MCF 10A (cell line): ENCODE results near the gene CPNE4. TPM values are rescaled to one million over a fixed set of nuclear protein-coding genes. Genes with fewer than 3 reads are reported as not detected.

Source experiments
- BruUV-seq: library from RNA; stranded (reverse); fragments of 400-500 nt; replicated peaks from 2 replicates; lab custom pipeline; 2021; lab: Mats Ljungman, UMichigan
- CTCF ChIA-PET: fragments of 300-600 bp; sonication (Branson Sonifier 250); formaldehyde crosslinking; extraction: SDS; loops from one replicate; lab custom pipeline; 2021; ENCODE audit warnings: antibody characterized with exemption, inconsistent platforms; lab: Yijun Ruan, JAX
- POLR2A ChIA-PET: fragments of 300-600, 350-650 bp; sonication (Branson Sonifier 250); formaldehyde crosslinking; extraction: SDS; loops from one replicate; lab custom pipeline; 2020; ENCODE audit warnings: antibody characterized with exemption, inconsistent platforms; lab: Yijun Ruan, JAX
- DNase-seq: peaks from one replicate; pipeline ENCODE4 v3.0.0-alpha.2; 2018; ENCODE audit not compliant: unreplicated experiment
- H3K27ac Mint-ChIP-seq: one replicate; pipeline ENCODE4 v1.8.0; 2022; ENCODE audit warnings: mild to moderate bottlenecking, low read depth, mixed read lengths; ENCODE audit not compliant: unreplicated experiment
- H3K27me3 Mint-ChIP-seq: one replicate; pipeline ENCODE4 v1.8.0; 2022; ENCODE audit warnings: mixed read lengths; ENCODE audit not compliant: insufficient read depth, unreplicated experiment
- H3K36me3 Mint-ChIP-seq: one replicate; pipeline ENCODE4 v1.8.0; 2022; ENCODE audit warnings: mild to moderate bottlenecking, moderate library complexity, mixed read lengths; ENCODE audit not compliant: insufficient read depth, unreplicated experiment
- H3K4me1 Mint-ChIP-seq: one replicate; pipeline ENCODE4 v1.8.0; 2022; ENCODE audit warnings: mixed read lengths; ENCODE audit not compliant: insufficient read depth, unreplicated experiment
- H3K4me3 Mint-ChIP-seq: one replicate; pipeline ENCODE4 v1.8.0; 2022; ENCODE audit warnings: mild to moderate bottlenecking, moderate library complexity, mixed read lengths; ENCODE audit not compliant: unreplicated experiment
- H3K9me3 Mint-ChIP-seq: one replicate; pipeline ENCODE4 v1.8.0; 2022; ENCODE audit warnings: mixed read lengths; ENCODE audit not compliant: unreplicated experiment
- intact Hi-C: fragments of 100-400 bp; cut with micrococcal nuclease; formaldehyde crosslinking; loops from 2 replicates; pipeline ENCODE4 v1.14.1; 2022
- total RNA-seq: library from RNA; stranded (reverse); gene quantifications from 2 replicates; pipeline ENCODE4 v1.2.3, GENCODE V29; 2022
- TF ChIP-seq, protein P1 (sequence below): fragments of 200-600 bp; IDR thresholded peaks from one replicate; pipeline ENCODE4 v1.8.0; 2022; ENCODE audit warnings: antibody characterized with exemption, mild to moderate bottlenecking; ENCODE audit not compliant: unreplicated experiment

Gene CPNE4
- total RNA-seq, 1 experiment from 2014 or later, result not detected

DNA sequence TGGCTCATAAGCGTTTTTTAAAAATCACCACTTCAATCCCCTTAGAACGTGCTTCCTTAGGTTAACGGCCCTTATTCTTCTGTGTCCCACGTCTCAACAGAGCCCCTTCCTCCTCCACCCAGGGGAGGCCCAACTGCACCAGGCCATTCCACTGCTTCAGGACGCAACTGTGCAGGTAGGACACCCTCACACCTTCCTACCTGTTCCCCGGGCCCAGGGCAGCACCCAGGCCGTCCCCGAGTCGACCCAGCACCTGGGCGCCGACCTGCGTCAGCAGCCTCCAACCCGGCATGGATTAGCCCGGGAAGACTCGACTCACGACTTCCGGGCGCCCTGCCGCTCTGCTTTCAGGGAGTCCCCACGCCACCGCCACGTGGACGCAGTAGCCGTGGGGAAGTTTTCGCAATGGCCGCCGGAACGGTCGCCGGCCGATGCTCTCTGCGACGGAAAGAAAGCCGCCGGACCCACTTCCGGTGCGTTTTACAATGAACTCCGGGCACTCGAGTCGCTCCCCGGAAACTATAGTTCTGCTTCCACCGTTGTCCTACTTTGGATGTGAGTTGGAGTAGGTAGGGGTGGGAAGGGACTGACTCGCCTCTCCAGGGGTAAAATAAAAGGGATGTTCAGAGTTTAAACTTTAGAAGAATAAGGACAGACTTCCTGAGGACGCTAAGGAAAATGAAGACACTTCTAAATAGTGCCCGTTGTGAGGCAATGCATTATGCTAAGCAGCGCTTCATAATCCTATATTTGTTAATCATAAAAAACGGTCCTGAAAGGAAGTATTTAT lies 532.1 kb downstream of the CPNE4 start, which contains the start of gene MRPL3:
TSS of gene MRPL3 (minus strand) at position 442 of the 790 bp plus-strand sequence. CDS start at position 292, 150 bp downstream.
- ChIA-PET CTCF (interaction anchor here (0.8 to 1.0 kb wide), 2 partner anchors 470 to 527 kb away, joined by 3 read pairs; no protein-coding TSS in a partner anchor), POLR2A (interaction anchor here (0.6 to 0.8 kb wide), 3 partner anchors 13 to 37 kb away, joined by 3 to 6 read pairs (median 3); no protein-coding TSS in a partner anchor)
- Mint-ChIP-seq H3K4me3 (peak within 1 kb of the TSS; percentile 95), H3K4me1 (peaks cover 21% of the 10 kb centered on the region), H3K27ac (peak within 1 kb of the TSS; percentile 91), H3K9me3 (no peaks in the 10 kb centered on the region), H3K36me3 (peaks cover 36% of the 10 kb centered on the region), H3K27me3 (no peaks in the 10 kb centered on the region)
- TF ChIP-seq, protein P1, sequence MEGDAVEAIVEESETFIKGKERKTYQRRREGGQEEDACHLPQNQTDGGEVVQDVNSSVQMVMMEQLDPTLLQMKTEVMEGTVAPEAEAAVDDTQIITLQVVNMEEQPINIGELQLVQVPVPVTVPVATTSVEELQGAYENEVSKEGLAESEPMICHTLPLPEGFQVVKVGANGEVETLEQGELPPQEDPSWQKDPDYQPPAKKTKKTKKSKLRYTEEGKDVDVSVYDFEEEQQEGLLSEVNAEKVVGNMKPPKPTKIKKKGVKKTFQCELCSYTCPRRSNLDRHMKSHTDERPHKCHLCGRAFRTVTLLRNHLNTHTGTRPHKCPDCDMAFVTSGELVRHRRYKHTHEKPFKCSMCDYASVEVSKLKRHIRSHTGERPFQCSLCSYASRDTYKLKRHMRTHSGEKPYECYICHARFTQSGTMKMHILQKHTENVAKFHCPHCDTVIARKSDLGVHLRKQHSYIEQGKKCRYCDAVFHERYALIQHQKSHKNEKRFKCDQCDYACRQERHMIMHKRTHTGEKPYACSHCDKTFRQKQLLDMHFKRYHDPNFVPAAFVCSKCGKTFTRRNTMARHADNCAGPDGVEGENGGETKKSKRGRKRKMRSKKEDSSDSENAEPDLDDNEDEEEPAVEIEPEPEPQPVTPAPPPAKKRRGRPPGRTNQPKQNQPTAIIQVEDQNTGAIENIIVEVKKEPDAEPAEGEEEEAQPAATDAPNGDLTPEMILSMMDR, result no peak
- TSS peak; percentile 39 for BruUV-seq
- peak; percentile 86 for DNase-seq
- intact Hi-C loops, result loop anchor here (2.0 to 5.0 kb wide), 2 partner anchors 120 to 476 kb away; partner anchors contain the start of genes ASTE1, NEK11 and NUDT16

GRCh38 chr3:131501949-131502348 lies 532.9 kb downstream of the CPNE4 start:
- BruUV-seq, result no TSS peak
- Mint-ChIP-seq H3K4me3 (peak overlapping the region; percentile 95), H3K9me3 (no peaks in the 10 kb centered on the region), H3K27me3 (no peaks in the 10 kb centered on the region), H3K27ac (peak overlapping the region; percentile 91), H3K36me3 (peaks cover 43% of the 10 kb centered on the region), H3K4me1 (peaks cover 21% of the 10 kb centered on the region)
- ChIA-PET CTCF (no interaction called here), POLR2A (interaction anchor here (0.6 to 2.0 kb wide), 6 partner anchors 9 to 475 kb away, joined by 3 to 11 read pairs (median 6); partner anchors contain the start of genes ASTE1, NEK11 and NUDT16)
- TF ChIP-seq, protein P1, result no peak
- DNase-seq, result peak; percentile 18
- intact Hi-C loops, result loop anchor here (2.0 to 5.0 kb wide), 2 partner anchors 120 to 475 kb away; partner anchors contain the start of genes ASTE1, NEK11 and NUDT16

GRCh38 chr3:131494706-131495105 lies 540.1 kb downstream of the CPNE4 start:
- DNase-seq, result no peak
- BruUV-seq, result no TSS peak
- TF ChIP-seq, protein P1, result no peak
- no peak overlapping the region for H3K27ac Mint-ChIP-seq
- H3K4me3 Mint-ChIP-seq, result no peak overlapping the region
- H3K9me3 Mint-ChIP-seq, result no peaks in the 10 kb centered on the region
- peaks cover 70% of the 10 kb centered on the region for H3K36me3 Mint-ChIP-seq
- CTCF ChIA-PET, result no interaction called here
- intact Hi-C loops, result no loop called here
- H3K4me1 Mint-ChIP-seq, result peaks cover 17% of the 10 kb centered on the region
- no peaks in the 10 kb centered on the region for H3K27me3 Mint-ChIP-seq
- POLR2A ChIA-PET, result no interaction called here

DNA sequence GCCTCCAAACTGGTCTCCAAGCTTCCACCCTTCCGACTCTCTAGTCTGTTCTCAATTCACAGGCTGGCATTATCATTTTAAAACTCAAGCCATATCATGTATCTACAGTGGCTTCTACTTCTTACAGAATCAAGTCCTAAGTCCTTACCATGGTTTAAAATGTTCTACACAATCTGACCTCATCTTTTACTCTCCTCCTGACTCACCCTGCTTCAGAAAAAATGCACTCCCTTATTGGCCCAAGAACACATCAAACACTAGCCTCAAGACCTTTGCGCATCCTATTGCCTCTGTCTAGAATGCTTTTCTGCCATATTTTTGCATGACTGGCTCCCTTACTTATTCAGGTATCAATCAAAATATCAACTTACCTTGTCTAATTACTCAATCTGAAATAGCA lies 543.0 kb downstream of the CPNE4 start:
- DNase-seq, result no peak
- TF ChIP-seq, protein P1, result no peak
- BruUV-seq, result no TSS peak
- no peak overlapping the region for H3K27ac Mint-ChIP-seq
- no peak overlapping the region for H3K4me3 Mint-ChIP-seq
- peaks cover 11% of the 10 kb centered on the region for H3K4me1 Mint-ChIP-seq
- ChIA-PET CTCF (interaction anchor here (0.6 kb wide), 1 partner anchor 657 kb away, joined by 3 read pairs; no protein-coding TSS in a partner anchor), POLR2A (interaction anchor here (1.1 kb wide), 1 partner anchor 9 kb away, joined by 3 read pairs; no protein-coding TSS in a partner anchor)
- H3K9me3 Mint-ChIP-seq, result no peaks in the 10 kb centered on the region
- intact Hi-C loops, result no loop called here
- H3K27me3 Mint-ChIP-seq, result no peaks in the 10 kb centered on the region
- peaks cover 42% of the 10 kb centered on the region for H3K36me3 Mint-ChIP-seq
